HUES6 (cell line): Measurements from ENCODE around the gene MAP1LC3B2.

Source experiments
- H3K27ac ChIP-seq: 2 replicates; pipeline ENCODE4 v1.7.0; 2013; ENCODE audit warnings: low read depth, mild to moderate bottlenecking, low read length, inconsistent platforms
- H3K27me3 ChIP-seq: 2 replicates; pipeline ENCODE4 v1.6.1; 2013; ENCODE audit warnings: low read length; ENCODE audit not compliant: control insufficient read depth, insufficient read depth
- H3K36me3 ChIP-seq: 2 replicates; pipeline ENCODE4 v1.6.1; 2013; ENCODE audit warnings: low read length; ENCODE audit not compliant: control insufficient read depth, insufficient read depth
- H3K4me1 ChIP-seq: 2 replicates; pipeline ENCODE4 v1.6.1; 2013; ENCODE audit warnings: low read length; ENCODE audit not compliant: control insufficient read depth, insufficient read depth
- H3K4me3 ChIP-seq: 2 replicates; pipeline ENCODE4 v1.5.1; 2013; ENCODE audit warnings: low read depth, low read length
- H3K9ac ChIP-seq: one replicate; pipeline ENCODE4 v1.6.1; 2013; ENCODE audit warnings: mild to moderate bottlenecking, low read length
- H3K9me3 ChIP-seq: 2 replicates; pipeline ENCODE4 v1.6.1; 2013; ENCODE audit warnings: low read depth, low read length; ENCODE audit not compliant: control insufficient read depth, insufficient read depth

Gene MAP1LC3B2

DNA sequence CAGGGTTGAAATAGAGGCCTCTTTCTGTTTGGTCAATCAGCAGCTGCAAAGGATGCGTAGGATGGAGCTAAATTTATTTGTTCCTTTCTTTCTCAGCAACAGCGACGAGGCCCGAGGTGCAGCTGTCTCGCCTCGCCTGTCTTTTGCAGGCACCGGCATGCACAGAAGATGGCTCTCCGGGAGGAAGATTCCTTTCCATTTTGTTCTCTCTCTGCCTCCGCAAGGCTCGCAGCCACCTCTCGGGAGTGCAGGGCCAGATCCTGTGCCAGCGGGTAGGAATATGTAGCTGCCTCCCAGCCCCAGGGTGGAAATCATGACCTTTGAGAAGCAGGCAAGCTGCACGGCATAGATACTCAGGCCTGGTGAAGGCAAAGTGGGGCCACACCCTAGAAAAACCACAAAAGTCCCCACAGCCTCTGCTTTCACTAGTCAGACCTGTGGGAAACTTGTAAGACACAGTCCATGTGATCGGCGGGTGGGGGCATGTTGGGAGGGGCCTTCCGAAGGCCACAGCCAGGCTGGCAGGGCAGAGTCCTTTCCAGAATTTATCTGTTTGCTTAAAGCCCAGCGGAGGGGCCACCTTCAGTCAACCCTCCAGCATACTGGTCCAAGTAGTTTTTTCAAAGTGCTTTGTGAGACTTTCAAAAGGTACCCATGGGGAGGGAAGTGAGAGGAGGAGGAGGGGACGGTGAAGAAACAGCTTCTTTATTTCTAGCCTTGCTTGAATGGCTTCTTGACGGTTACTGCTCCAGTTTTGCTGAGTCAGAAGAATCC lies at the start of gene MAP1LC3B2:
Gene MAP1LC3B2 (plus strand): TSS at position 220 of the 774 bp plus-strand sequence. CDS start 16,562 bp downstream, outside the sequence.
- Histone ChIP-seq H3K9ac (no peak within 1 kb of the TSS), H3K4me1 (peaks cover 11% of the 10 kb centered on the region), H3K27me3 (no peaks in the 10 kb centered on the region), H3K27ac (no peak within 1 kb of the TSS), H3K9me3 (peaks cover 5% of the 10 kb centered on the region; the same call in 1 of the 2 replicates), H3K36me3 (no peaks in the 10 kb centered on the region), H3K4me3 (no peak within 1 kb of the TSS)

DNA sequence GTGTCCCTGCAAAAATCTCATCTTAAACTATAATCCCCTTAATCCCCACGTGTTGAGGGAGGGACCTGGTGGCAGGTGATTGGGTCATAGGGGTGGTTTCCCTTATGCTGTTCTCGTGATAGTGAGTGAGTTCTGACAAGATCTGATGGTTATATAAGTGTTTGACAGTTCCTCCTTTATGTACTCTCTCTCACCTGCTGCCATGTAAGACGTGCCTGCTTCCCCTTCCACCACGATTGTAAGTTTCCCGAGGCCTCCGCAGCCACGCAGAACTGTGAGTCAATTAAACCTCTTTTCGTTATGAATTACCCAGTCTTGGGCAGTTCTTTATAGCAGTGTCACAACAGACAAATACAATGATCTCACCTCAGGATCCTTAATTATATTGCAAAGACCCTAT lies 45.2 kb upstream of the MAP1LC3B2 start:
- Histone ChIP-seq H3K27ac (no peak overlapping the region), H3K27me3 (no peaks in the 10 kb centered on the region), H3K36me3 (no peaks in the 10 kb centered on the region), H3K9me3 (no peaks in the 10 kb centered on the region), H3K4me3 (no peak overlapping the region), H3K4me1 (peaks cover 21% of the 10 kb centered on the region), H3K9ac (no peak overlapping the region)

DNA sequence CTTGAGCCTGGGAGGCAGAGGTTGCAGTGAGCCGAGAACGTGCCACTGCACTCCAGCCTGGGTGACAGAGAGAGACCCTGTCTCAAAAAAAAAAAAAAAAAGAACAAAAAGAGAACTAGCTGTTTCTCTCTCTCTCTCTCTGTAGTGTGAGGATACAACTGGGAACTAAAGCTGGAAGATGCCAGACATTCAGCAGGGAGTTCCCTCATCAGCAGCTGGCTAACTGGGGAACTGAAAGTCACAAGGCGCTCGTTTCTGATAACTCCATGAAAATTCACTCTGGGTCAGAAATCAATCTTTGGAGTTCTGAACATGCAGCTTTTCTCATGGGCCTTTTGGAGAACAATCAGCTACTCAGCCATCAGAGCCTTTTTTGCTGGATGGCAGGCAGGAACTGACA lies 43.5 kb upstream of the MAP1LC3B2 start:
- Histone ChIP-seq H3K9ac (no peak overlapping the region), H3K9me3 (no peaks in the 10 kb centered on the region), H3K27me3 (no peaks in the 10 kb centered on the region), H3K27ac (no peak overlapping the region), H3K4me3 (no peak overlapping the region), H3K36me3 (no peaks in the 10 kb centered on the region), H3K4me1 (peaks cover 25% of the 10 kb centered on the region)

DNA sequence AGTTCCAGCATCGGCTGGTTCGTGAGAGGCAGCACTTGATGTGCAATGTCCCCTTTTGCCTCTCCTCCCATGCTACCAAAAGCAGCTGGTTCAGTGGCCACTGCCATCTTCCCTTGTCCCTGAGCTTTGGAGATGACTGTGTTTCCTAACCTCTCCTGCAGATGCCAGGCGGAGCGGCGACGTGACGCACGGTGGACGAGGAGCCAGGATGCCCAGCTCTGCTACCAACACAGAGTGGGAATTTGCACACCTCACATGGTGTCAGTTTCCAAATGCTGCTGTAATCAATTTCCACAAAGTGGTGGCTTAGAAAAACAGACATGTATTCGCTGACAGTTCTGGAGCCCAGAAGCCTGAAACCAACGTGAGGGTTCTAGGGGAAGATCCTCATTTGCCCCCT lies 42.5 kb upstream of the MAP1LC3B2 start:
- Histone ChIP-seq H3K4me3 (no peak overlapping the region), H3K27me3 (no peaks in the 10 kb centered on the region), H3K27ac (no peak overlapping the region)

DNA sequence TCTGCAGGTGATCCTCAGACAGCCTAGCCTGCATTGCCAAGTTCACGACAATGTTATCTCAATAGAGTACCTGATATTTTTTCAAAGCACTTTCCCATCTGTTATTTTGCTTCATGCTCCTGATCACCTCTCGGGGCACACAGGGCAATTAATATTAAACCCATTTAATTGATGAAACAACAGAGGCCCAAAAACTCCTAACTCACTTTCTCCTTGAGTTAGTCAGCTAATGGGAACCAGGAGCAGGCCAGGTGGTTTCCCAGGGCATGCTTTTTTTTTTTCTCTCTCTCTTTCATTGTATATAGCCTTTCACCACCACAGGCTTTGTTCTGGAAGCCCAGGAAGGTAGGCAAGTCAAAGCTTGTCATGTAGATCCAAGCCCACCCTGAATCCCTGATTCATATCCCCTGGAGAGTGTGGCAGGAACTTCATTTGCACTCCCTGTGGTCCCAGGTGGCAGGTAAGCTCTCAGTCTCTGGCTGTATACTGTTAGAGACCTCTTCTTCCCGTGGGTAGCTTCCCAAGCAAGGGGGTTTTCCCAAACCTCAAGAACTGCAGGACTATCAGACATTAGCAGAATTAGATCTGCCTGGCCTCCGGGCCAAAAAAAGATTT lies 41.6 kb upstream of the MAP1LC3B2 start:
- Histone ChIP-seq H3K36me3 (no peaks in the 10 kb centered on the region), H3K4me3 (no peak overlapping the region), H3K9me3 (no peaks in the 10 kb centered on the region), H3K9ac (no peak overlapping the region), H3K27me3 (no peaks in the 10 kb centered on the region), H3K4me1 (peaks cover 31% of the 10 kb centered on the region), H3K27ac (no peak overlapping the region)

More for the DNA sequence above, 42.5 kb upstream of the MAP1LC3B2 start:
- no peak overlapping the region for H3K9ac ChIP-seq
- no peaks in the 10 kb centered on the region for H3K9me3 ChIP-seq
- no peaks in the 10 kb centered on the region for H3K36me3 ChIP-seq
- peaks cover 31% of the 10 kb centered on the region for H3K4me1 ChIP-seq

DNA sequence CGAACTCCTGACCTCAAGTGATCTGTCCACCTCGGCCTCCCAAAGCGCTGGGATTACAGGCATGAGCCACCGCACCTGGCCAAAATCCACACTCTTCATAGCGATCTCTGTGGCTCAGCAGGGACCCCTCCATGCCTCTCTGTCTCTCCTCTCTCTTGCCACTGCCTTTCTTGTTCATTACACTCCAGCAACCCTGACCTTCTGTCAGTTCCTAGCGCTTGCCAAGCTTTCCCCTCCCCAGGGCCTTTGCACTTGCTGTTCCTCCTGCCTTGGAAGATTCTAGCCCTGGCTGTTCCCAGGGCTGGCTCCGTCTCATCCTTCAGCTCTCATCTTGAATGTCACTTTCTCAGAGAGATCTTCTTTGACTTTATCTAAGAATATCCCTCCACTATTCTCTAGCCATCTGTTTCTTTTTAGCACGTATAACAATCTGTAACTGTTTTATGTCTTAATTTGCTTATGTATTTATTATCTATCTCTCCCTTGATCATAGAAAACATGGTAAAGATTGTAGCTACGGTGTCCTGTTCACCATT lies 38.9 kb upstream of the MAP1LC3B2 start:
- Histone ChIP-seq H3K4me3 (no peak overlapping the region), H3K36me3 (no peaks in the 10 kb centered on the region), H3K9ac (no peak overlapping the region), H3K27ac (no peak overlapping the region), H3K4me1 (peaks cover 38% of the 10 kb centered on the region), H3K27me3 (no peaks in the 10 kb centered on the region), H3K9me3 (no peaks in the 10 kb centered on the region)

DNA sequence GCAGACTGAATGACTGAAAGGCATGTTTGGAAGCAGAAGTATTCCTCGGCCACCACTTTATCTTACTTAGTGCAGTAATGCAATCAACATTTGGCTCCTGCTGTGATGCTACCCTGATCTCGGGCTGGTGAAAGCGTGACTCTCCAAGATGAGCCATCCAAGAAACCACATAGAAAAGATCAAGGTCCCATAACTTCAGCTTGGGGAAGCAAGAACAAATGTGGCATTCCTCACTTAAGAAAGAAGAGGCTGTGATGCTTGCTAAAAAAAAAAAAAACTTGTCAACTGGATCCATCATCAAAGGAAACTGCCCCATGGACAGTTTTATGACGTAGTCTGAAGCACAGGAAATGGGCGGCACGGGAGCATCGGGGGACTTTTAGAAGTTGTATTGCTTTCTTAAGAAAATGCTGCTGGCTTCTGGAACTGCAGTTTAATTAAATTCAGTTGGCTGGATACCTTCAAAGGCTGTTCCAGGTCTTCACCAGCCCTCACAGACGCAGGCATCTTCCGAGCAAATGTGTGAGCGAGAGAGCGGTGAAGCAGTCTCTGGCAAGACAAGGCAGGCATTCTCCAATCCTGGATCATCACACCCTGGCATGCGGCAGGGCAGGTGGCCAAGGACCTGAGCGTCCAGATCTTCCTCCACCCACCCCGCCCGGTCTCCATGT lies 38.2 kb upstream of the MAP1LC3B2 start:
- H3K9ac ChIP-seq: peak overlapping the region; percentile 38
- H3K27me3 ChIP-seq: no peaks in the 10 kb centered on the region
- no peaks in the 10 kb centered on the region for H3K9me3 ChIP-seq
- H3K36me3 ChIP-seq: no peaks in the 10 kb centered on the region
- H3K4me1 ChIP-seq: peaks cover 44% of the 10 kb centered on the region
- no peak overlapping the region for H3K27ac ChIP-seq
- no peak overlapping the region for H3K4me3 ChIP-seq

DNA sequence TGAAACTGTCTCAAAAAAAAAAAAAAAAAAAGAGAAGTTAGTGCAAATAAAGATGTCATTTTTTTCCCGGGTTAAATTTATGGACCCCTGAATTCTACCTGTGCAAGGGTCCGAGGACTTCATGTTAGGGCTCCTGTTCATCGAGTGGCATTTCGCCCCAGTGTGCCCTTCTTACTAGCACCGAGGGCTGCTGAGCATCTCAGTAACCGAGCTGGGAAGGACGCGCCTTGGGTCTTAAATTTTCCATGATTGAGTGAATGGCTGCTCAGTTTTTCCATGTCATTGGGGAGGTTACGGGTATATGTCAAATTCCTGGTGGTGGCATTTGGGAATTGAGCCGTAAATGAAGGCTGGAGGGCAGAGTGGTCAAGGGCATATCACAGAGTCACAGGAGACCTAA lies 34.9 kb upstream of the MAP1LC3B2 start:
- Histone ChIP-seq H3K4me1 (peaks cover 27% of the 10 kb centered on the region), H3K36me3 (no peaks in the 10 kb centered on the region), H3K27ac (no peak overlapping the region), H3K9me3 (no peaks in the 10 kb centered on the region), H3K4me3 (no peak overlapping the region), H3K27me3 (no peaks in the 10 kb centered on the region), H3K9ac (peak overlapping the region; percentile 38)

DNA sequence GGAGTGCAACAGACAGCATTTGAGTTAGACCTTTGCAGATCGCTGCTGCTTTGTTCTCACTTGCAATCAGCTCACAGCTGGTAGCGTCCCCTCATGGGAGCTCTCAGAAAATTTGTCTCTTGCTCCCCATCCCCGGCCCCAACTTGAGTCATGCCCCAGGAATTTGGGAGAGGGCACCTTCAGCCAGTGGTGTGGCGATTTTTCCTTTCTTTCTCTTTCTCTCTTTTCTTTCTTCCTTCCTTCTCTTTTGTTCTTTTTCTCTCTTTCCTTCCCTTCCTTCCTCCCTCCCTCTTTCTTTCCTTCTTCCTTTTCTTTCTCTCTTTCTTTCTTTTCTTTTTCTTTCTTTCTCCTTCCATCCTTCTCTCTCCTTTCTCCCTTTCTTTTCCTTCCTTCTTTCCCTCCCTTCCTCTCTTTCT lies 34.2 kb upstream of the MAP1LC3B2 start:
- Histone ChIP-seq H3K4me1 (peaks cover 27% of the 10 kb centered on the region), H3K27me3 (no peaks in the 10 kb centered on the region), H3K9ac (peak overlapping the region; percentile 51), H3K9me3 (no peaks in the 10 kb centered on the region), H3K36me3 (no peaks in the 10 kb centered on the region), H3K27ac (no peak overlapping the region; the same call in 1 of the 2 replicates), H3K4me3 (peak overlapping the region; percentile 18)

DNA sequence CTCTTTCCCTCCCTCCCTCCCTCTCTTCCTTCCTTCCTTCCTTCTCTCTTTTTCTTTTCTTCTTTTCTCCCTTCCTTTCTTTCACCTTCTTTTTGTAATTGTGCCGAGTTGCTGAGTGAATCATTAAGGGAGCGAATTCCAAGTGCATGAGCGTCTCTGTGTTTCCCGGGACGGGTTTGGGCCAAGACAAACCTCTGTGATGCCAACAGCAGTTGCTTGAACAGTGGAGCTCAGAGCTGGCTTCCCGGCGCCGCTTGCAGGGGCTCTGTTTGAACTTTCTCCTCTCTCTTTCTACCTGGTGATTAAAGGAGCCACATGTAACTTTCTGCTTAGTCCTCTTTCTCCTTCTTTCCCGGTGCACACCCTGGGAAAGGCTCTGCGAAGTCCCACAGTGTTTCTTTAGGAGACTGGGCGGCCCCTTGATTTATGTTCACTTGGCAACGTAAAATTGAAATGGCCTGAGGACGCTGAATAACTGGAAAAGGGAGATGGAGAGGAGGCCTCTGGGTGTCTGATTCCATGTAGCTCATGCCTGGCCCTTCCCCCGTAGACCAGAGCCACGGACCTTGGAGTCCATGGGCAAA lies 33.7 kb upstream of the MAP1LC3B2 start:
- H3K36me3 ChIP-seq: no peaks in the 10 kb centered on the region
- peak overlapping the region; percentile 67 for H3K9ac ChIP-seq
- H3K27ac ChIP-seq: peak overlapping the region; percentile 68; the same call in 1 of the 2 replicates
- peak overlapping the region; percentile 30 for H3K4me3 ChIP-seq
- peaks cover 27% of the 10 kb centered on the region for H3K4me1 ChIP-seq
- no peaks in the 10 kb centered on the region for H3K9me3 ChIP-seq
- H3K27me3 ChIP-seq: no peaks in the 10 kb centered on the region
